HCT116 (cell line): ENCODE data around the gene TDRD7.

Experiments
- EZH2phosphoT487 ChIP-seq: fragments of 200-600 bp; IDR thresholded peaks from 2 replicates; pipeline ENCODE4 v1.6.1; 2018; ENCODE audit warnings: antibody characterized with exemption, borderline replicate concordance
- JUND ChIP-seq: IDR thresholded peaks from 2 replicates; pipeline ENCODE4 v1.6.1; 2012
- POLR2A ChIP-seq: IDR thresholded peaks from 2 replicates; pipeline ENCODE4 v1.7.0; 2011; ENCODE audit warnings: borderline replicate concordance; ENCODE audit not compliant: insufficient read depth, insufficient read length; ENCODE audit errors: extremely low read depth
- POLR2AphosphoS5 ChIP-seq: IDR thresholded peaks from 2 replicates; pipeline ENCODE4 v1.6.1; 2011; ENCODE audit warnings: mild to moderate bottlenecking, low read depth, low read length, moderate library complexity
- SRF ChIP-seq: IDR thresholded peaks from 2 replicates; pipeline ENCODE4 v1.6.1; 2012; ENCODE audit warnings: low read depth
- TF ChIP-seq, protein P1 (sequence below), 3 experiments: fragments of 200-600 bp in 1 of 3; sonication (generic) in 1 of 3; IDR thresholded peaks in 2 of 3; conservative IDR thresholded peaks in 1 of 3; 2 replicates each; pipeline ENCODE4 v1.5.1; 2012 to 2017; ENCODE audit warnings: low read depth in 2 of 3, low read length in 2 of 3, antibody characterized with exemption in 1 of 3, borderline replicate concordance in 1 of 3, control low read depth in 1 of 3, mild to moderate bottlenecking in 1 of 3, mixed read lengths in 1 of 3, mixed run types in 1 of 3, moderate library complexity in 1 of 3; ENCODE audit not compliant: insufficient read depth in 1 of 3

DNA sequence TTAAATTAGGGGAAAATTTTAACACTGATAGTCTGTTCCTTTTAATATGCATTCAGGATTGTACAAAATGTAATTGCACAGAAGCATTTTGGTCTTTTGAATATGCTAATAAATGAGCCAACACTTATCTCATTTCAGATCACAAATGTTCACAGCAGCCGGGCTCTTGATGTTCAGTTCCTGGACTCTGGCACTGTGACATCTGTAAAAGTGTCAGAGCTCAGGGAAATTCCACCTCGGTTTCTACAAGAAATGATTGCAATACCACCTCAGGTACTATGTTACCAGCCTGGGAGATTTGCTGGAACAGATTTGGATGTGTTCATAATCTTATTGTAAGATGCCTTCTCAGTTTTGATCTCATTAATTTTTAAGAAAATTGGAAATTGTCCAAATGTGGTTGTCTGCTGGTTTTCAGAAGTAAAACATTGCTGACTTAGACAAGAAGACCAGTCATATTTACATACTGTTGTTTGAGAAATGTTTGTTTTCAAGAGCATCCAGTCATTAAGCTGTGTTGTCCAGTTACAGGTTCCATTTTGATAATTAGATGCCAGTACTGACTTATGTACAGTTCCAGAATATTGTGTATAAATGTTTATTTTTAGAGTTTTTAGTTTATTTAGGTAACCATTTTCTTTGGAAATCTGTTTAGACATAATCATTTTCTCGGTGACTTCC is 66.5 kb downstream of the TDRD7 start:
- TF ChIP-seq, protein P1, sequence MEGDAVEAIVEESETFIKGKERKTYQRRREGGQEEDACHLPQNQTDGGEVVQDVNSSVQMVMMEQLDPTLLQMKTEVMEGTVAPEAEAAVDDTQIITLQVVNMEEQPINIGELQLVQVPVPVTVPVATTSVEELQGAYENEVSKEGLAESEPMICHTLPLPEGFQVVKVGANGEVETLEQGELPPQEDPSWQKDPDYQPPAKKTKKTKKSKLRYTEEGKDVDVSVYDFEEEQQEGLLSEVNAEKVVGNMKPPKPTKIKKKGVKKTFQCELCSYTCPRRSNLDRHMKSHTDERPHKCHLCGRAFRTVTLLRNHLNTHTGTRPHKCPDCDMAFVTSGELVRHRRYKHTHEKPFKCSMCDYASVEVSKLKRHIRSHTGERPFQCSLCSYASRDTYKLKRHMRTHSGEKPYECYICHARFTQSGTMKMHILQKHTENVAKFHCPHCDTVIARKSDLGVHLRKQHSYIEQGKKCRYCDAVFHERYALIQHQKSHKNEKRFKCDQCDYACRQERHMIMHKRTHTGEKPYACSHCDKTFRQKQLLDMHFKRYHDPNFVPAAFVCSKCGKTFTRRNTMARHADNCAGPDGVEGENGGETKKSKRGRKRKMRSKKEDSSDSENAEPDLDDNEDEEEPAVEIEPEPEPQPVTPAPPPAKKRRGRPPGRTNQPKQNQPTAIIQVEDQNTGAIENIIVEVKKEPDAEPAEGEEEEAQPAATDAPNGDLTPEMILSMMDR (IDR thresholded peaks at IDR 0.05 in 2 of 3, conservative IDR thresholded peaks at IDR 0.05 in 1 of 3; ENCODE audit: borderline replicate concordance in 1 of 3, insufficient read depth in 1 of 3, low read depth in 2 of 3, low read length in 2 of 3) = no peak
- TF ChIP-seq EZH2phosphoT487 (no peak), POLR2AphosphoS5 (no peak), SRF (no peak), POLR2A (no peak), JUND (no peak)
